ENCODE measurements around the gene PIGP. TPM values are rescaled to one million over a fixed set of nuclear protein-coding genes. Genes with fewer than 3 reads are reported as not detected.

PIGP gene
- total and polyA plus RNA-seq, 2 of the 8 experiments (the other 6 are each of a cell fraction or from before 2014, with no cell fraction given), result 11.3 to 18.0 TPM

DNA sequence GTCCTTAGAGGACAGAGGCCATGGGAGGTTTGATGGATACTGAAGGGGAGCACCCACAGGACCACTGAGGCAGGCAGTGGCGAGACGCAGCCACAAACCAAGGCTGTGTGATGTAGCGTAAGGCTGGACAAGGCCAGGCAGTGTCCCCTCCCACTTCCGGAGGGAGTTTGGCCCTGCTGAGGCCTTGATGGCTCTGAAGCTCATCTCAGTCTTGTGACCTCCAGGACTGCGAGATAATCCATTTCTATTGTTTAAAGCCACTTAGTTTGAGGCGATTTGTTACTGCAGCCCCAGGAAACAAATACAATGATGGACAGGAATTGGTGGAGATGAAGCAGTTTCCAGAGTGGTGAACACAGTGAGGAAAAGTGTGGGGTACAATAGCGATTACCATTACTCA is 15.3 kb downstream of the PIGP start:
- Histone ChIP-seq H3K79me2 (ENCODE audit: control insufficient read depth in 1 of 2, insufficient read depth in 2 of 2, low read length in 2 of 2) (no peaks in the 10 kb centered on the region), H3K4me2 (ENCODE audit: insufficient read depth in 1 of 2, low read depth in 2 of 2, low read length in 2 of 2) (no peak overlapping the region), H4K91ac (replicated peaks; ENCODE audit: insufficient read length, low read length) (no peak overlapping the region), H3K79me1 (ENCODE audit: low read depth, low read length) (no peaks in the 10 kb centered on the region), H2BK15ac (ENCODE audit: low read length) (no peak overlapping the region), H2BK120ac (replicated peaks; ENCODE audit: low read depth, low read length) (no peak overlapping the region), H2BK20ac (ENCODE audit: low read length) (no peak overlapping the region), H4K20me1 (replicated peaks in 1 of 2; ENCODE audit: control insufficient read depth in 1 of 2, insufficient read depth in 2 of 2, low read length in 2 of 2) (no peaks in the 10 kb centered on the region), H3K23ac (ENCODE audit: insufficient read length) (no peak overlapping the region), H2AK5ac (ENCODE audit: low read depth, low read length) (no peak overlapping the region), H3K4me3 (ENCODE audit: extremely low read depth in 1 of 4, insufficient read depth in 2 of 4, low read depth in 3 of 4, low read length in 4 of 4) (no peak overlapping the region), H3K4ac (replicated peaks; ENCODE audit: insufficient read length, low read depth, low read length) (no peak overlapping the region), H4K8ac (ENCODE audit: extremely low read depth, insufficient read depth, low read length) (no peak overlapping the region), H3K14ac (ENCODE audit: insufficient read length) (no peak overlapping the region), H3K18ac (ENCODE audit: extremely low read depth, low read length) (no peak overlapping the region), H2BK12ac (ENCODE audit: low read depth, low read length) (no peak overlapping the region; the same call in 1 of the 2 replicates), H3K23me2 (ENCODE audit: low read depth, low read length) (no peaks in the 10 kb centered on the region), H2AFZ (ENCODE audit: low read length) (no peak overlapping the region), H3K36me3 (ENCODE audit: control insufficient read depth in 2 of 4, insufficient read depth in 4 of 4, low read length in 3 of 4) (no peaks in the 10 kb centered on the region), H3K4me1 (replicated peaks in 1 of 4; ENCODE audit: control insufficient read depth in 3 of 4, insufficient read depth in 4 of 4, low read length in 3 of 4) (peaks cover 5 to 13% (median 9%) of the 10 kb centered on the region in 4 experiments), H3K27me3 (replicated peaks in 1 of 4; ENCODE audit: control insufficient read depth in 3 of 4, extremely low read depth in 1 of 4, insufficient read depth in 3 of 4, low read length in 3 of 4) (no peaks in the 10 kb centered on the region), H3K9ac (replicated peaks in 1 of 4; ENCODE audit: extremely low read depth in 1 of 4, low read depth in 3 of 4, low read length in 3 of 4) (no peak overlapping the region), H3K56ac (replicated peaks; ENCODE audit: insufficient read length, low read depth, low read length) (no peak overlapping the region), H3K9me3 (ENCODE audit: insufficient read depth in 2 of 2, low read depth in 1 of 2, low read length in 1 of 2) (peaks cover 0 to 3% of the 10 kb centered on the region in 2 experiments; a peak in 1 of 4 replicates), H4K5ac (ENCODE audit: insufficient read length, low read depth, low read length) (no peak overlapping the region), H3K27ac (ENCODE audit: low read depth, low read length) (no peak overlapping the region), H2BK5ac (ENCODE audit: low read depth, low read length) (no peak overlapping the region)
- 91% methylated on average over 7 of the region's 7 CpGs; no CpG with 5 or more reads in 1 of the 2 experiments for WGBS, 2 experiments (ENCODE audit: extremely low coverage in 1 of 2, insufficient coverage in 1 of 2, insufficient read length in 1 of 2, insufficient replicate concordance in 2 of 2, low coverage in 1 of 2, low lambda C conversion rate in 2 of 2, missing lambda C conversion rate in 1 of 2)
- ChIA-PET POLR2A (ENCODE audit: partially characterized antibody) (interaction anchor here (1.6 kb wide), 1 partner anchor 14 kb away, joined by 4 read pairs; no protein-coding TSS in a partner anchor), CTCF (ENCODE audit: partially characterized antibody) (interaction anchor here (0.6 to 2.6 kb wide), 4 partner anchors 9 to 85 kb away, joined by 3 to 7 read pairs (median 4); no protein-coding TSS in a partner anchor)
- DNase-seq (ENCODE audit: low read depth in 1 of 2, low spot score in 2 of 2), result no peak
- FAIRE-seq, result no peak
- TF ChIP-seq HDAC6 (IDR thresholded peaks at IDR 0.05; ENCODE audit: low read depth, low read length), result no peak
- TF ChIP-seq HDAC2 (IDR thresholded peaks at IDR 0.05; ENCODE audit: borderline replicate concordance in 1 of 2, low read depth in 2 of 2, low read length in 2 of 2), result no peak
- TF ChIP-seq CBX5 (IDR thresholded peaks at IDR 0.05; ENCODE audit: low read depth, low read length), result no peak
- TF ChIP-seq SP1 (IDR thresholded peaks at IDR 0.05; ENCODE audit: low read depth, low read length), result no peak
- TF ChIP-seq SP2 (IDR thresholded peaks at IDR 0.05; ENCODE audit: low read length), result no peak
- TF ChIP-seq NRF1 (IDR thresholded peaks at IDR 0.05; ENCODE audit: low read depth, low read length), result no peak
- TF ChIP-seq SIX5 (IDR thresholded peaks at IDR 0.05; ENCODE audit: low read depth, low read length), result no peak
- no peak for TF ChIP-seq SRF (IDR thresholded peaks at IDR 0.05; ENCODE audit: low read depth, low read length)
- no peak for TF ChIP-seq SP4 (IDR thresholded peaks at IDR 0.05; ENCODE audit: low read length)
- TF ChIP-seq RAD21 (IDR thresholded peaks at IDR 0.05 in 1 of 2, conservative IDR thresholded peaks at IDR 0.05 in 1 of 2; ENCODE audit: low read depth in 2 of 2, low read length in 2 of 2), result no peak

All from H1 (cell line).